K562 (cell line): ENCODE data around the gene PPP1R12C. TPM values are rescaled to one million over a fixed set of nuclear protein-coding genes. Genes with fewer than 3 reads are reported as not detected.

ENCODE experiments used
- AFF1 ChIP-seq, 2 experiments: fragments of 450-650 bp; IDR thresholded peaks; 2 replicates each; pipeline ENCODE4 v1.6.1; 2018; ENCODE audit warnings: mild to moderate bottlenecking in 2 of 2, low read depth in 1 of 2; ENCODE audit not compliant: partially characterized antibody in 2 of 2
- CBX2 ChIP-seq: fragments of 200-600 bp; sonication (generic); IDR thresholded peaks from one replicate; pipeline ENCODE4 v1.6.1; 2012; ENCODE audit warnings: mild to moderate bottlenecking, low read length, inconsistent platforms; ENCODE audit not compliant: insufficient read depth, poor library complexity, severe bottlenecking
- KDM5B ChIP-seq: fragments of 200-600 bp; sonication (generic); IDR thresholded peaks from 2 replicates; pipeline ENCODE4 v1.6.1; 2012; ENCODE audit warnings: low read depth, mild to moderate bottlenecking, moderate library complexity, low read length, control low read depth, inconsistent platforms; ENCODE audit not compliant: insufficient replicate concordance
- MCM2 ChIP-seq: fragments of 450-650 bp; IDR thresholded peaks from 2 replicates; pipeline ENCODE4 v1.6.1; 2017; ENCODE audit warnings: low read depth, mild to moderate bottlenecking
- MNT ChIP-seq, 2 experiments: fragments of 450-650 bp; conservative IDR thresholded peaks; 2 replicates each; pipeline ENCODE4 v1.6.1; 2017; ENCODE audit warnings: mild to moderate bottlenecking in 2 of 2, moderate library complexity in 2 of 2
- NFYB ChIP-seq: IDR thresholded peaks from 2 replicates; pipeline ENCODE4 v1.6.1; 2011; ENCODE audit warnings: mild to moderate bottlenecking, moderate library complexity; ENCODE audit not compliant: insufficient read length; ENCODE audit errors: extremely low read depth
- PCBP1 ChIP-seq: fragments of 200-400 bp; formaldehyde crosslinking; IDR thresholded peaks from 2 replicates; pipeline ENCODE4 v1.6.1; 2018; ENCODE audit warnings: mild to moderate bottlenecking, low read depth, low read length; ENCODE audit not compliant: poor library complexity, severe bottlenecking
- PPARD ChIP-seq: fragments of 250-450 bp; sonication (Bioruptor Pico); IDR thresholded peaks from 2 replicates; pipeline ENCODE4 v1.8.0; 2022; ENCODE audit warnings: inconsistent platforms, mild to moderate bottlenecking, moderate library complexity
- RAD51 ChIP-seq: fragments of 450-650 bp; IDR thresholded peaks from 2 replicates; pipeline ENCODE4 v1.7.1; 2016; ENCODE audit warnings: low read depth, mild to moderate bottlenecking, borderline replicate concordance
- RBFOX2 ChIP-seq: fragments of 200-400 bp; formaldehyde crosslinking; IDR thresholded peaks from 2 replicates; pipeline ENCODE4 v1.6.1; 2017; ENCODE audit warnings: low read depth, mild to moderate bottlenecking, low read length, moderate library complexity
- TOE1 ChIP-seq, 2 experiments: fragments of 450-650 bp in 1 of 2; sonication (generic) in 1 of 2; formaldehyde crosslinking in 1 of 2; IDR thresholded peaks; 2 replicates each; pipeline versions ENCODE4 v1.7.1 to v1.8.0; 2016 to 2022; ENCODE audit warnings: borderline replicate concordance in 2 of 2, mild to moderate bottlenecking in 2 of 2, antibody characterized with exemption in 1 of 2, inconsistent platforms in 1 of 2, low read depth in 1 of 2, missing genetic modification reagents in 1 of 2, moderate library complexity in 1 of 2
- polyA plus RNA-seq, 8 experiments: library from polyadenylated mRNA; depleted of rRNA in 4 of 8; stranded (reverse) in 5 of 8; unstranded in 3 of 8; fragments of >200 nt; fragmentation: Nextera tagmentation in 2 of 8; fragmentation: Illumina TruSeq in 1 of 8; extraction: Ambion mirVana in 2 of 8; extraction: Trizol in 1 of 8; gene quantifications; 2 replicates each; pipeline versions ENCODE4 v1.2.1 to v1.2.3, GENCODE V29; 2011 to 2014; ENCODE audit warnings: inconsistent platforms in 1 of 8, missing spikeins in 1 of 8
- total RNA-seq, 7 experiments: library from RNA; depleted of rRNA in 6 of 7; stranded (reverse); fragments of >200 nt in 6 of 7; fragmentation: Illumina TruSeq in 2 of 7; extraction: Trizol in 2 of 7; gene quantifications; 2 replicates each; pipeline versions ENCODE4 v1.2.1 to v1.2.3, GENCODE V29; 2011 to 2021; ENCODE audit warnings: low replicate concordance in 1 of 7

Gene PPP1R12C
- total and polyA plus RNA-seq, 9 of the 15 experiments (the other 6 are each of a cell fraction or from before 2014, with no cell fraction given) = 1.8 to 136 (median 33.7) TPM

- TF ChIP-seq PCBP1 (no peak), KDM5B (peak; percentile 48), MCM2 (no peak), NFYB (no peak), RAD51 (peak; percentile 91), CBX2 (no peak), AFF1 (IDR thresholded peaks at IDR 0.05; ENCODE audit: low read depth in 1 of 2, partially characterized antibody in 2 of 2) (no peak), TOE1 (IDR thresholded peaks at IDR 0.05; ENCODE audit: borderline replicate concordance) (peak; percentile 91), TOE1 (CRISPR knock-in tag; IDR thresholded peaks at IDR 0.05; ENCODE audit: borderline replicate concordance, low read depth) (no peak), MNT (conservative IDR thresholded peaks at IDR 0.05) (peak; percentile 17 to 53; a peak in 1 of 4 replicates), PPARD (CRISPR knock-in tag) (no peak), RBFOX2 (peak; percentile 61)
Measured at GRCh38 chr19:55116232-55116858, 1.1 kb downstream of the PPP1R12C start (continued).
